ENCODE data around the gene PGAP1.
"Not testable (repeated sequence)": the region's sequence is repeated elsewhere in the genome, so short reads cannot be mapped to it uniquely, and the experiment has no call there.

Gene PGAP1

GRCh38 chr2:196951973-196952372 is 25.5 kb upstream of the PGAP1 start:
- no peak for DNase-seq

DNA sequence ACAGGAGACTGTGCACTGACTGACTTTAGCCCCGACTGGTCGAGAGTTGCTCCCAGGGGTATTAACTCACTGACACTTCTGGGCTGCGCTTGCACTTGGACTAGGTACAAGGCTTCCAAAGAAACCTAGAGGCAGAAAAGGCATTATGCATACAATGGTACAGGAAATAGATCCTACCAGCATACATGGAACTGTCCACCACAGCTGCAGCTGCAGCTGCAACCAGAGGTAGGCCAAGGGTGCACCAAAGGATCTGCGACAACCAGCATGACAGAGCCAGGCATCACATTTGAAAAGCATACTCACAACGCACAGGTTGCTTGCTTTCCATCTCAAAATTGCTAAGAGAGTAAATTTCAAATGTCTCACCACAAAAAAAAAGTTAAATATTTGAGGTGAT is 22.6 kb upstream of the PGAP1 start:
- DNase-seq = no peak

GRCh38 chr2:196944570-196944969 is 18.1 kb upstream of the PGAP1 start:
- no peak for DNase-seq

- DNase-seq = no peak
These were observed 15.0 kb upstream of the PGAP1 start for GRCh38 chr2:196941398-196942078.

- DNase-seq = peak; percentile 74
These were observed 12.9 kb upstream of the PGAP1 start for GRCh38 chr2:196939371-196939770.

DNA sequence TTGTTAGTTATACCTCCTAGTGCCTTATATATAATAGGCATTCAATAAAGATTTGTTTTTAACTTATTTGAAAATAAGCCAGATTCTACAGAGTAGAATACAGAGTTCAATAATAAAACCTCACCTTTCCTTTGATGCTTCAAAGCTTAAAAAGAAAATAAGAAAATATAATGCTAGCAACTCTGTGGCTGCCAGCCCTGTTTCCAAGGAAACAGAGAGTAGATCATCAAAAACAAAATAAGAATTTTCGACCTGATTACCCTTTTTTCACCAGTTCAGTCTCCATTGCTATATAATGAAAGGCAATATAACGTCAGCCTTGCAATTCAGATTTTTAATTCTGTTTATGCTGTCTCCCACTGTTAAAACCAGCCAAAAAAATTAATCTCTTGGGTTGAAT is 8.9 kb upstream of the PGAP1 start:
- no peak for DNase-seq

DNA sequence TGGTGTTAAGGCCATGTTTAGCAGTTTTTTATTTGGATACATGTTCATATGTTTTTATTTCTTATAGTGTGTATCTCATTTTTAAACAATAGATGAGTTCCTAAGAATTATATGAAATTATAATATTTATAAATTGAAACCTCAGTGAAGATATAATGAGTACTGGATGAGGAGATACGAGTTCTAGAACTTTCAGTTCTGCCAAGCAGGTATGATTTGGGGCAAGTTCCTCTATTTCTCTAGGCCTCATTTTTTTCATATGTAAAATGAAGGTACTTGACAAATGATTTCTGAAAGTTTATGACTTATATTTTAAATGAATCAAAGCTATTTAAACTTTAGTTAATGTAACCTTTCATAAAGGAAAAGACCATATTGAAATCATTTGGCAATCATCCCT is 8.2 kb upstream of the PGAP1 start:
- no peak for DNase-seq

GRCh38 chr2:196931555-196931954 is 5.0 kb upstream of the PGAP1 start:
- no peak for DNase-seq

DNA sequence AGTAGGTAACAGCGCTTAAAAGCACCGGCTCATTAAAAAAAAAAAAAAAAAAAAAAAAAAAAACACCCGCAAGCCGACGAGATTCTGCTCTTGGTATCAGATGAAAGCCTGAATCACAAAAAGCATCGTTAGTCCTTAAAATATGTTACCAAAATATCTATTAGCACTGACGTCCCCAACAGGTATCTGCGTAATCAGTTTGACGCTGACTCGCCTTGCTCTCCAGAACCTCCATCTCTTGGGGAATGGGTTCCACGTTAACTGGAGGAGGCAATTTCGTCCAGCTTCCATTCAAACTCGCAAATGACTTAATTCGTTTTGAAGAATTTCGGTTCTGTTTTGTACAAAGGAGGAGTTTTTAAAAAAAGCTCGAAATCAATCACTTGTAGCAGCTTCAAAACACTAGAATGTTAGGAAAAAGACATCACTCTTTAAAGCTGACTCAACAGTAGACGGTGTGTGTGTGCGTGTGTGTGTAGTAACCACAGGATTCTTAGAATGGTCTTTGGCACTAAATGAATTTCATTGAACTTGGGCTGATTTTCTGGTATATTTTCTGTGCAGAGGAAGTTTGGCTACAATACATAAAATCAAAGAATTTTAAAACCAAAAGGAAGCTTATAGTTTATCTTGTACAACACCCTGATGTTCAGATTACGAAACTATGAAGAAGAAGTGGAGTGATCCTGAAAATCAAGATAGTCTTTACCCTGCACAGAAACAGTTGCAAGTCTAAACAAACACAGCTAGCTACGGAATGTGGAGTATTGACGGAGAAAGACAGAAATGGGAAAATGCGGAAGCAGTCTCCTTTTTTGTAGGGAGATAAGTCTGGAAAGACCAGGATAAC is 1.1 kb upstream of the PGAP1 start:
- peak; percentile 87 for DNase-seq

GRCh38 chr2:196925768-196926561 is 542 bp downstream of the PGAP1 start:
- DNase-seq = peak; percentile 16

GRCh38 chr2:196925051-196925767 is 1.3 kb downstream of the PGAP1 start:
- DNase-seq = peak; percentile 10

GRCh38 chr2:196924051-196924450 is 2.5 kb downstream of the PGAP1 start:
- no peak for DNase-seq

DNA sequence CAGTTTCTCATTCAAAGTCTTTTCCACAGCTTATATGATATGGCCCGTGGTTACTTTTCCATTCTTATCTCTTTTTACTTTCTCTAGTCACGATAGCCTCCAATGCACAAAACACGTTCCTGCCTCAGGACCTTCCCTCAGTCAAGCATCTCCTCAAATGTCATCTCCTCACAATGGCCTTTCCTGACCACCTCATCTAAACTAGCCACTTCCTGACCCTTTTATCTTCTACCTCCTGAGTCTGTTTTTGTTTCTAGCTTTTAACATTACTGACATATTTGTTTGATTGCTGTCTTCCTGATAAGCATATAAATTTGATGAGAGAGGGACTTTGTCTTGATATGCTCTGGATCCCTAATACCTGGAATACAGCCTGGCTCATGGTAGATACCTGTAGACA is 7.6 kb downstream of the PGAP1 start:
- no peak for DNase-seq

DNA sequence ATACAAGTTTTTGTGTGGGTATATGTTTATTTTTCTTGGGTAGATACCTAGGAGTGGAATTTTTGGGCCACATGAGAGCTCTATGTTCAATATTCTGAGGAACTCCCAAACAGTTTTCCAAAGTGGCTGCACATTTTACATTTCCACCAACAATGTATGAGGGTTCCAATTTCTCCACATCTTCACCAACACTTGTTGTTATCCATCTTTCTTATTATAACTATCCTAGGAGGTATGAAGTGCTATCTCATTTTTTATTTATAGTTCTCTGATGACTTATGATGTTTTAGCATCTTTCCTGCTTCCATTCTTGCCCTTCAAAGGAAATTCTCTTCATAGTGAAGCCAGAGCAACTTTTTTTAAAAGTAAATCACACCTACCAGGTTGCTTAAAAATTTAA is 8.7 kb downstream of the PGAP1 start:
- DNase-seq = no peak

- DNase-seq = no peak
These were observed 10.9 kb downstream of the PGAP1 start for GRCh38 chr2:196915507-196916189.

GRCh38 chr2:196914867-196915460 is 11.5 kb downstream of the PGAP1 start:
- DNase-seq = no peak

GRCh38 chr2:196913691-196914090 is 12.8 kb downstream of the PGAP1 start:
- DNase-seq = no peak

DNA sequence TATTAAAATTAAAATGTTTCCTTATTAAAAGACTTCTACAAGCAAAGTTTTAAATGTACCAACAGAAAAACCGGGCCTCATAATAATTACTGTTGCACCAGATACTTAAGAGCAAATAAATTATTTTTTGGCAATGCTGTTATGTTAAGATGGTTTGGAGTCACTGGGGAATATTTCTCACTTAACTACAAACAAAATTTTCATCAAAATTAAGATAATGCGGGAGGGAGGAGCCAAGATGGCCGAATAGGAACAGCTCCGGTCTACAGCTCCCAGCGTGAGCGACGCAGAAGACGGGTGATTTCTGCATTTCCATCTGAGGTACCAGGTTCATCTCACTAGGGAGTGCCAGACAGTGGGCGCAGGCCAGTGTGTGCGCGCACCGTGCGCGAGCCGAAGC is 21.1 kb downstream of the PGAP1 start:
- not testable (repeated sequence) for DNase-seq

GRCh38 chr2:196902828-196903227 is 23.7 kb downstream of the PGAP1 start:
- peak; percentile 18 for DNase-seq

- DNase-seq = no peak
These were observed 25.7 kb downstream of the PGAP1 start for GRCh38 chr2:196900843-196901242.

- DNase-seq = no peak
These were observed 26.5 kb downstream of the PGAP1 start for GRCh38 chr2:196899976-196900375.

DNA sequence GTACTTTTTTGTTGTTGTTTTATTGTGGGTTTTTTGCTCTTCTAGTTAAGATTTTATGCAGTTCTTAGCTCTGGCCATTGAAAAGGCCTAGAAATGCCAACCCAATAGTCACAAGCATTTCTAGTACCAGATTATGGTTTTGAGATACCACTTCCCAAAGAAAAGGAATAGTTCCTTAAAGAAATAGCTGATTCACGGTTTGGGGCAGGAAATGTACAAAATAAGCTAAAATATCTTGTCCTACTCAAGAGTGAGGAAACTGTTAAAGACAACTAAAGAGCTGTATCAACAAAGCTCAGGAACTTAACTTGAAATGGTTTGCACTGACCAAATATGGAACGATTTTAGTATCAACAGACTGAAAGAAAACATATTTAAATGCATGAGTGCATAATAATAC is 35.4 kb downstream of the PGAP1 start:
- DNase-seq = no peak

All from fibroblast of skin of abdomen (primary cell).